HG03039 (cell line): ENCODE measurements around the gene HMCN2.

ENCODE experiments used
- ATAC-seq: cut with Tn5 transposase; IDR thresholded peaks from one replicate; pipeline ENCODE4 v1.9.1; 2021; ENCODE audit warnings: mild to moderate bottlenecking, moderate library complexity; ENCODE audit not compliant: unreplicated experiment

Gene HMCN2, protein sequence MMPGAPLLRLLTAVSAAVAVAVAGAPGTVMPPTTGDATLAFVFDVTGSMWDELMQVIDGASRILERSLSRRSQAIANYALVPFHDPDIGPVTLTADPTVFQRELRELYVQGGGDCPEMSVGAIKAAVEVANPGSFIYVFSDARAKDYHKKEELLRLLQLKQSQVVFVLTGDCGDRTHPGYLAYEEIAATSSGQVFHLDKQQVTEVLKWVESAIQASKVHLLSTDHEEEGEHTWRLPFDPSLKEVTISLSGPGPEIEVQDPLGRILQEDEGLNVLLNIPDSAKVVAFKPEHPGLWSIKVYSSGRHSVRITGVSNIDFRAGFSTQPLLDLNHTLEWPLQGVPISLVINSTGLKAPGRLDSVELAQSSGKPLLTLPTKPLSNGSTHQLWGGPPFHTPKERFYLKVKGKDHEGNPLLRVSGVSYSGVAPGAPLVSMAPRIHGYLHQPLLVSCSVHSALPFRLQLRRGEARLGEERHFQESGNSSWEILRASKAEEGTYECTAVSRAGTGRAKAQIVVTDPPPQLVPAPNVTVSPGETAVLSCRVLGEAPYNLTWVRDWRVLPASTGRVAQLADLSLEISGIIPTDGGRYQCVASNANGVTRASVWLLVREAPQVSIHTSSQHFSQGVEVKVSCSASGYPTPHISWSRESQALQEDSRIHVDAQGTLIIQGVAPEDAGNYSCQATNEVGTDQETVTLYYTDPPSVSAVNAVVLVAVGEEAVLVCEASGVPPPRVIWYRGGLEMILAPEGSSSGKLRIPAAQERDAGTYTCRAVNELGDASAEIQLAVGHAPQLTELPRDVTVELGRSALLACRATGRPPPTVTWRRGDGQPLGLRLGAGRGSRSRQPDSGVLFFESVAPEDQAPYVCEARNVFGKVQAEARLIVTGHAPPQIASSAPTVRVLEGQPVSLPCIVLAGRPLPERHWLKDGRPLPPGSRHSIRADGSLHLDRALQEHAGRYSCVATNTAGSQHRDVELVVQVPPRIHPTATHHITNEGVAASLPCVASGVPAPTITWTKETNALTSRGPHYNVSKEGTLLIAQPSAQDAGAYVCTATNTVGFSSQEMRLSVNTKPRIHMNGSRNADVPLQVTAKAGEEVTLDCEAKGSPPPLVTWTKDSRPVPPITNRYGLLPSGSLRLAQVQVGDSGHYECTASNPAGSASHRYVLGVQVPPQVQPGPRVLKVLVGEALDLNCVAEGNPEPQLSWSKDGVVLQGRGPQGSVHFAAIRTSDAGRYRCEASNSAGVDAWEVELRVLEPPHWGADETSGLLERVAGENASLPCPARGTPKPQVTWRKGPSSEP (N-terminal part only)

DNA sequence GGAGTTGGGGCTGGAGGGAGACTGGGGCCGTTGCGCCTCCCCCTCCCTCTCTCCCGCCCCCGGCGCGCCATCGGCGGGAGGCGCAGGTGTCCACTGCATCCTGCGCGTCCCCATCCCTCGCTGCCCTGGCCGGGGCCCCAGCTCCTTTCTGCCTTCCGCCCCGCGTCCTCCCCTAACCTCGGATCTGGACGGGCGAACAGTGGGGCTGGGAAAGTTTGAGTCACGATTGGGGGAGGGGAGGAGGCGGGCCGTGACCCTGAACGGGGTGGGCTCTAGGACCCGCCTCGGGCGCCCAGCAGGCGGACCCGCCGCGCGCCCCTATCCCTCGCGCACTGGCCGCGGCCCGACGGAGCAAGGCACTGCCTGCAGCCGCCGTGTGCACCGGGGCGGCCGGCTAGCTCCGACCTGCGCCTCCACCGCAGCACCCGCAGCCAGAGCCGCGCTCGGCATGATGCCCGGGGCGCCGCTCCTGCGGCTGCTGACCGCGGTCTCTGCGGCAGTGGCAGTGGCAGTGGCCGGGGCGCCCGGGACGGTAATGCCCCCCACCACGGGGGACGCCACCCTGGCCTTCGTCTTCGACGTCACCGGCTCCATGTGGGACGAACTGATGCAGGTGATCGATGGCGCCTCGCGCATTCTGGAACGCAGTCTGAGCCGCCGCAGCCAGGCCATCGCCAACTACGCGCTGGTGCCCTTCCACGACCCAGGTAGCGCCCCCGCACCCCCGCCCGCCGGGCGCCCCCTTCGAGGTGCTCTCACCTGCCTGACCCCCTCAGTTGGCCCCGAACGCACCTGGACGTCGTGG, at the start of gene HMCN2:
HMCN2 (plus strand) TSS at position 330 of the 805 bp plus-strand sequence; CDS start at position 449, 119 bp downstream.
- ATAC-seq, result no peak

GRCh38 chr9:130217838-130218237, 47.7 kb upstream of the HMCN2 start:
- ATAC-seq, result no peak

- ATAC-seq, result no peak
Observed at GRCh38 chr9:130219661-130220096, 45.9 kb upstream of the HMCN2 start.

DNA sequence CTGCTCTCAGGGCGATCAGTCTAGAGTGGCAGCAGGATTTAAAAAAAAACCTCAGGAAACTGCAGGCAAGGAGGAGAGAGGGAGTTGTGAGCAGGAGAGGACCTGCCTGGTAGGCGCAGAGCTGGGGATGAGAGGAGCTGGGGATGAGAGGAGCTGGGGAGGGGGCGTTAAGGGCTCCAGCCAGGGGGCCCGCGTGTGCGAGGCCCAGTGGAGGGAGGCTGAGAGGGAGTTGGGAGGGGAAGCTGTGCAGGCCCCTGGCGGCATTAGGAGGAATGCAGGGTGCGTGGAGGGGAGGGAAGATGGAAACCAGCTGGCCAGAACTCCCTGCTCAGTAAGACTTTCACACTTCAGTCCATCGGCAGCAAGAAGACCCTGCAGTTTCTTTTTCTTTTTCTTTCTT, 45.2 kb upstream of the HMCN2 start:
- no peak for ATAC-seq

GRCh38 chr9:130222833-130223232, 42.7 kb upstream of the HMCN2 start:
- no peak for ATAC-seq

DNA sequence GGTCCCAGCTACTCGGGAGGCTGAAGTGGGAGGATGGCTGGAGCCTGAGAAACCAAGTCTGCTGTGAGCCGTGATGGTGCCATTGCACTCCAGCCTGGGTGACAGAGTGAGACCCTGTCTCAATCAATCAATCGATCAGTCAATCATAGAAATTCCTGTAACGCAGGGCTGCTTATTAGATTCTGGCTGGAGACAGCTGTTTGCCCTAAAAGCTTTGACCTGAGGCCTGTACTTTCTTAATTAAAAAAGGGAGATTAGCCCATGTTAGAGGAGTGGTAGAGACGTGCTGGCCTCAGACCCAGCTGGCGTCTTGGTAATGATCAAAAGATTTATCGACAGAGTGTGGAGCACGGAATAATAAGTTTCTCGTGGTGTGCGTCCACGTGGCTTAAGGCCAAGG, 40.5 kb upstream of the HMCN2 start:
- no peak for ATAC-seq

DNA sequence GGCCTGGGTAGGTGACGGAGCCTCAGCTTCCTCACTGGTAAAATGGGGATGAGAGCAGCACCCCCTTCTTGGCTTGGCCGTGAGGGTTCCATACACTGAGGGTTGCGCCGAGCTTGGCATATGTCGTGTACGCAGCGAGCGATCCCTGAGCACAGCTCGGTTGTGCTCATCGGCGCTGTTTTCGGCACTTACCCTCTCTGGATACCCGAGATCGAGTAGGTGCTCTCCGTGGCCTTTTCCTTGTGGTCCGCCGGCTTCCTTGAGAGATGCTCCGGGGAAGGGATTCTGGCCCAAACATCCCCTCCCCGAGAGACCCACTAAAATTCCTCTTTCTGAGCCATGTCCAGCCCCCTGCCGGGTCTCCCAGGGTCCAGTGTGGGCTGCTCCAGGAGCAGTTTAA, 40.0 kb upstream of the HMCN2 start:
- no peak for ATAC-seq

DNA sequence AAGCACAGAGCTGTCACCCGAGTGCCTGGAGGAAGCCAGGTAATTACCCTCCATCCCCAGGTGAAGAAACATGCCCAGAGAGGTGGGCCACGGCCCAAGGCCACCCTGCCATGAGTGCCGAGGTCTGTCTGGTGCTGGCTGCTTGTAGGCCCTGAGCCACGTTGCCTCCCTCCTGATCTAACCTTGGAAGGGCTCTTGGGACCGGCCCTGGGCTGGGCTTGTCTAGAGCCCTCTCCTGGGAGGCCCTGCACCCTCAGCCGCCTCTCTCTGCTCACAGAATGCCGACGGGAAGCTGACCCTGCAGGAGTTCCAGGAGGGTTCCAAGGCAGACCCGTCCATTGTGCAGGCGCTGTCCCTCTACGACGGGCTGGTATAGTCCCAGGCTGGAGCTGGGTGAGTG, 39.4 kb upstream of the HMCN2 start:
- no peak for ATAC-seq

DNA sequence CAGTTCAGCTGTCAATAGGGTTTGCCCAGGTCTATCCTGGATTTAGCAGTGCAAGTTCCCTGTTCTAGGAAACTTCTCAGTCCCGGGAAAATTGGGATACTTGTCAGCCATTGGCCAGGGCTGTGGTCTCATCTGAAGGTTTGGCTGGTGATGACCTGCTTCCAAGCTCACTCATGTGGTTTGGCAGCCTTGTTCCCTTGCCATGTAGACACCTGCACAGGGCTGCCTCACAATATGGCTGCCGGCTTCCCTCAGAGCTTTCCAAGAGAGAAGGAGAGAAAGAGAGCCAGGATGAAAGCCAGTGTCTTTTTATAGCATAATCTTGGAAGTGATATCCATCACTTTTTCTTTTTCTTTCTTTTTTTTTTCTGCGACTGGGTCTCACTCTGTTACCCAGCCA, 37.7 kb upstream of the HMCN2 start:
- ATAC-seq, result no peak

DNA sequence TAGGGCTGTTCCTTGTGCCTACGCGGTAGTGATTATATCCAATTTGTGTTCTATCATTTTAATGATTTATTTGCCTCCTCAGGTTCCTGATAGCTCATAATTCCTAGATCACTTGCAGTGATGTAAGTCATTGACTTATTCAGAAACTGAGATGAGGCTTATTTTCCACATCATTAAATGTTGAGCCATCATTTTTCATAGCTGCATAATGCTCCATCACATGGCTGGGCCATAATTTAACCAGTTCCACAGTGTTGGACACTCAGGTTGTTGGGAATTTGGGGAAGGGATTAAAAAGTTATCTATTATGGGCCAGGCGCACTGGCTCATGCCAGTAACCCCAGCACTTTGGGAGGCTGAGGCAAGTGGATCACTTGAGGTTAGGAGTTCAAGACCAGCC, 35.8 kb upstream of the HMCN2 start:
- no peak for ATAC-seq

GRCh38 chr9:130230631-130231030, 34.9 kb upstream of the HMCN2 start:
- no peak for ATAC-seq

GRCh38 chr9:130232899-130233586, 32.5 kb upstream of the HMCN2 start:
- ATAC-seq, result no peak

- no peak for ATAC-seq
Observed at GRCh38 chr9:130233587-130233945, 32.0 kb upstream of the HMCN2 start.

- ATAC-seq, result no peak
Observed at GRCh38 chr9:130234340-130235260, 31.0 kb upstream of the HMCN2 start.

GRCh38 chr9:130235558-130236435, 29.8 kb upstream of the HMCN2 start:
- no peak for ATAC-seq

- no peak for ATAC-seq
Observed at GRCh38 chr9:130236436-130236985, 29.0 kb upstream of the HMCN2 start.

DNA sequence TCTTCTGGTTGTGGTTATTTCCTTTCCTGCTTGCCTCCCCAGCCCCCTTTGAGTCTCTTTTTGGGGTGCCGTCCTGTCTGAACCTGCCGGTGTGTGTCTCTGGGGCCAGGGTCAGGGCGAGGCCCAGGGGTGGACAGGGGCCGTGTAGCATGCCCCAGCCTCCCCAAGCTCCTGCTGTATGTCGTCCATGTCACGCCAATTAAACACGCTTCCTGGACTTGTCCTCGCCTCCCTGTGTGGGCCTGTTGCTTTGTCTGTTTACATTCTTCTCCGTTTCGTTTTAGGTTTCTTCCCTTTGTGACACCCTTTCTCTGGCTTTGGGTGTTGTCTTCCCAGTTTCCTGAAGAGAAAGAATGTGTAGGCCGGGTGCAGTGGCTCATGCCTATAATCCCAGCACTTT, 28.5 kb upstream of the HMCN2 start:
- no peak for ATAC-seq
